IgD-negative memory B cell (primary cell): Measurements from ENCODE around the gene NCF4. TPM values are rescaled to one million over a fixed set of nuclear protein-coding genes. Genes with fewer than 3 reads are reported as not detected.

ENCODE experiments used
- H3K27ac Mint-ChIP-seq, 3 donors: one replicate each; pipeline ENCODE4 v1.8.0; 2020 to 2022; ENCODE audit warnings: mild to moderate bottlenecking in 3 of 3, mixed read lengths in 3 of 3, moderate library complexity in 1 of 3
- H3K27me3 Mint-ChIP-seq: one replicate; pipeline ENCODE4 v1.8.0; 2021; ENCODE audit warnings: mixed read lengths
- H3K36me3 Mint-ChIP-seq: one replicate; pipeline ENCODE4 v1.8.0; 2020; ENCODE audit warnings: mild to moderate bottlenecking, mixed read lengths
- H3K4me1 Mint-ChIP-seq, 3 donors: one replicate each; pipeline ENCODE4 v1.8.0; 2020 to 2022; ENCODE audit warnings: mixed read lengths in 3 of 3, mild to moderate bottlenecking in 1 of 3
- H3K4me3 Mint-ChIP-seq, 4 donors: one replicate each; pipeline ENCODE4 v1.8.0; 2020 to 2022; ENCODE audit warnings: mild to moderate bottlenecking in 4 of 4, mixed read lengths in 4 of 4, moderate library complexity in 3 of 4
- H3K9me3 Mint-ChIP-seq, 3 donors: one replicate each; pipeline ENCODE4 v1.8.0; 2020 to 2021; ENCODE audit warnings: mixed read lengths in 3 of 3, mild to moderate bottlenecking in 1 of 3
- polyA plus RNA-seq: library from polyadenylated mRNA; unstranded; fragments of 300-500 nt; fragmentation: Illumina TruSeq; gene quantifications from one replicate; pipeline ENCODE4 v1.2.3, GENCODE V29; 2021

Gene NCF4
- polyA plus RNA-seq, 1 donor from 2014 or later = 121 TPM

DNA sequence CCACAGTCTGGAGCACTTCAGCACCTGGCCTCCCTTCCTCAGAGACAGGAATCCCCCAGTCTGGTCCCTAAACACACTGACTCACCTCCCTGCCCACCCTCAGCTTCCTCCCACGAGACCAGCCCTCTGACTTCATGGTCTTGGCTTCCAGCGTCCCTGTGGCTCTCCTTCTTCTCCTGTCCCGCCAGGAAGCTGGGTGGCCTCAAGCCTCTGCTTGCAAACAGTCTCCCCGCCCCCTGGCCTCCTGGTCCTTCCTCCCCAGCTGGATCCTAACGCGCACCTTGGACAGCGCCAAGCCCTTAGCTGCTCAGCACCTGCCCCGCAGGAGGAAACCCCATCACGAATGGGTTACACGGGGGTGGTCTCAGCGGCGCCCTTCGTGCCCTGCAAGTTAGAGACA, 4.5 kb downstream of the NCF4 start:
- no peaks in the 10 kb centered on the region for H3K9me3 Mint-ChIP-seq
- peak overlapping the region in 1 of 4 donors; percentile 65 for H3K4me3 Mint-ChIP-seq
- H3K27me3 Mint-ChIP-seq = no peaks in the 10 kb centered on the region
- no peak overlapping the region for H3K27ac Mint-ChIP-seq
- H3K4me1 Mint-ChIP-seq = peaks cover 22 to 33% (median 24%) of the 10 kb centered on the region in 3 donors
- peaks cover 5% of the 10 kb centered on the region for H3K36me3 Mint-ChIP-seq

DNA sequence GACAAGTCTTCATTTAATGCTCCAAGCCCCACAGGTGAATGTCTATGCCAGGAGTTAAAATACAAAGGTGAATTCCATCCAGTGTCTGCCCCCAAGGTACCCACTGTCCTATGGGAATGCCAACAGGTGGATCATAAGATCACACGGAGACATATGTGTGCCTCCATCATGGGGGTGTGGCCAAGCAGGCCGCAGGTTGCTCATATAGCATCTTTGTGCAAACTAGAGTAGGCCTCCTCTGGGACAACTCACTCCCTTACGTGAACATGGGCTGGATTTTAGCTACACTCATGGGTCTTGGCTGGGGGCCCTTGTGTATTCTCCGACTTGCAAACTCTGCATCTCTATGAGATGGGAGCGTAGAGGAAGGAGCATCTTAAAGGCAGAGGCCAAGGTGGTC, 6.9 kb downstream of the NCF4 start:
- Mint-ChIP-seq H3K27me3 (no peaks in the 10 kb centered on the region), H3K27ac (no peak overlapping the region), H3K36me3 (peaks cover 5% of the 10 kb centered on the region), H3K4me3 (no peak overlapping the region), H3K9me3 (no peaks in the 10 kb centered on the region), H3K4me1 (peaks cover 7 to 12% (median 8%) of the 10 kb centered on the region in 3 donors)

DNA sequence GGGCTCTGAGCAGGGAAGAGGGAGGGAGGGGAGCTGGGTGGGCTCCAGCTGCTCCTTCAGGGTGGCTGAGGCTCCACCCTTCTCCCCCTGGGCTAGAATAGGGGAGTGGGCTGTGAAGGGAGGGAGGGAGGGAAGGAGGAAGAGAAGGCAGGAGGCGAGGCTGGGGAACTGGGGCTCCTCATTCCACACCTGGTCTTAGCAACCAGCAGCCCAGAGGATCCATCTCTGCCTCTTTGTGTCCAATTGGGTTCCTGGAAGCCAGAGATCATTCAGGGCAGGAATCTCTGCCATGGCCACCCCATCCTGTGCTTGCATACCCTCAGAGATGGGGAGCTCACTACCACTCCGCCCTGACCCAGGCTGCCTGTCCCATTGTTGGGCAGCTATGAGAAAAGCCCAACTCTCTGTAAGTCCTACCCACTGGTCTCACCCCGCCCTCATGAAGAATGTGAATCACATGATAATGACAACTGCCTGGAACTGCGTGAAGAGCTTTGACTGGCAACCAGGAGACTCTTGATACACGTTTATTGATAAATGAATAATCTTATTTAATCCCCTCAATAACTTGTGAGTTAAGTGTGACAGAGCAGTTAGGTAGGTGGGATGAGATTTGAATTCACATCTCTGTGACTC, 7.9 kb downstream of the NCF4 start:
- Mint-ChIP-seq H3K36me3 (peaks cover 5% of the 10 kb centered on the region), H3K4me1 (peaks cover 5 to 7% (median 6%) of the 10 kb centered on the region in 3 donors), H3K27ac (no peak overlapping the region), H3K4me3 (no peak overlapping the region), H3K27me3 (no peaks in the 10 kb centered on the region), H3K9me3 (no peaks in the 10 kb centered on the region)

DNA sequence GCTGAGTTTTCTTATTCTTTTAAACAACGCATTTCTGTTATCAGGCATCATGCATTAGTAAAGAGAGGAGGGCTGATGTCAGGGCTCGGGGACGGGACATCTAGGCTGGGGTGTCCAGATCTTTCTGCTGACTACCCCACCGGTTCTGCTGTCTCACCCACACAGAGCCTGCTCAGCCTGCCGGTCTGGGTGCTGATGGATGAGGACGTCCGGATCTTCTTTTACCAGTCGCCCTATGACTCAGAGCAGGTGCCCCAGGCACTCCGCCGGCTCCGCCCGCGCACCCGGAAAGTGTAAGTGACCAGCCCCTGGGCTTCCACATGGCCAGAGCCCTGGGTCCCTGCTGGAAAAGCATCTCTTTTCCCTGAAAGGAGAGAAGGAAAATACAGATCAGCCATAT, 9.4 kb downstream of the NCF4 start:
- Mint-ChIP-seq H3K4me1 (peaks cover 5 to 9% (median 6%) of the 10 kb centered on the region in 3 donors), H3K36me3 (no peaks in the 10 kb centered on the region), H3K27ac (no peak overlapping the region), H3K4me3 (no peak overlapping the region), H3K9me3 (no peaks in the 10 kb centered on the region), H3K27me3 (no peaks in the 10 kb centered on the region)

DNA sequence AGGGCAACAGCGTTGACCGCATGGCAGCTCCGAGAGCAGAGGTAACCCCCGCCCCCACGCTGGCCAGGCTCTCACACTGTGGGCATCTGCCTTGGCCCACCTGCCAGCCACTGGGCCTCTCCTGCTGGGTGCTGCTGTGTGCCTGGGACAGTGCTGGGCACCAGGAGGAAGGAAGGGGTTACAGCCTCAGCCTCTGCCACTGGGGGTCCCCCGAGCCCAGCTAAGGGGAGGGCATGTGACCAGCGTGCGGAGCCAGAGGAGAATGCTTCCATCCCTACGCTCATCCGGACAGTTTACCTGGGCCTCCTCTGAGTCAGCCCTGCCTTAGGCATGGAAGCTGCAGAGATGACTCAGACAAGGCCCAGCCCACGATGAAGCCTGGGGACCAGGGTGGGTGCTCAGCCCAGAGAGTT, 10.9 kb downstream of the NCF4 start:
- Mint-ChIP-seq H3K9me3 (no peaks in the 10 kb centered on the region), H3K4me3 (no peak overlapping the region), H3K27ac (no peak overlapping the region), H3K36me3 (no peaks in the 10 kb centered on the region), H3K4me1 (peaks cover 5 to 9% (median 6%) of the 10 kb centered on the region in 3 donors), H3K27me3 (no peaks in the 10 kb centered on the region)

DNA sequence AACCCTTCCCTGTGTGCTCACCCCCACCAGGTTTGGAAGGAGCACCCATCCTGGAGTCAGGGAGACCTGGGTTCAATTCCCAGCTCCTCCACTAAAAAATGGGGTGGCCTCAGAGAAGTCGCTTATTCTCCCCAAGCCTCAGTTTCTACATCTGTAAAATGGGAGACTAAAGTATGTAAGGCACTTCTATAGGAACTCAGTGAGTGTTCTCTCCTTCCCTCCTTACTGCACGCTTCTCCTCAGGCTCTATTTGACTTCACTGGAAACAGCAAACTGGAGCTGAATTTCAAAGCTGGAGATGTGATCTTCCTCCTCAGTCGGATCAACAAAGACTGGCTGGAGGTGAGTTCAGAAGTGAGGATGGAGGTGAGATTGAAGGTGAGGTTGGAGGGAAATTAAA, 11.3 kb downstream of the NCF4 start:
- H3K27ac Mint-ChIP-seq = peak overlapping the region in 1 of 3 donors; percentile 82
- H3K36me3 Mint-ChIP-seq = peaks cover under 1% of the 10 kb centered on the region
- no peak overlapping the region for H3K4me3 Mint-ChIP-seq
- H3K27me3 Mint-ChIP-seq = no peaks in the 10 kb centered on the region
- no peaks in the 10 kb centered on the region for H3K9me3 Mint-ChIP-seq
- H3K4me1 Mint-ChIP-seq = peaks cover 5 to 9% (median 6%) of the 10 kb centered on the region in 3 donors

DNA sequence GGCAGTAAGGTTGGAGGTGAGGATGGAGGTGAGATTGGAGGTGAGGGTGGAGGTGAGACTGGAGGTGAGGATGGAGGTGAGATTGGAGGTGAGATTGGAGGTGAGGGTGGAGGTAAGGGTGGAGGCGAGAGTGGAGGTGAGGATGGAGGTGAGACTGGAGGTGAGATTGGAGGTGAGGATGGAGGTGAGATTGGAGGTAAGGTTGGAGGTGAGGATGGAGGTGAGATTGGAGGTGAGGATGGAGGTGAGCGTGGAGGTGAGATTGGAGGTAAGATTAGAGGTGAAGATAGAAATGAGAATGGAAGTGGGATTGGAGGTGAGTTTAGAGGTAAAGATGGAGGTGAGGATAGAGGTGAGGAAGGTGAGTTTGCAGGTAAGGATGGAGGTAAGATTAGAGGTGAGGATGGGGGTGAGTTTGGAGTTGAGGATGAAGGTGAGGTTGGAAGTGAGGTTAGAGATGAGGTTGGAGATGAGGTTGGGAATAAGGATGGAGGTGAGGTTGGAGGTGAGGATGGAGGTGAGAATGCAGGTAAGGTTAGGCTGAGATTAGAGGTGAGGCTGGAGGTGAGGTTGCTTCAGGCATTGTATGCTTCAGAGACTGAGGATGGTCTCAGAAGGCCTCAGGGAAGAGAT, 12.2 kb downstream of the NCF4 start:
- H3K36me3 Mint-ChIP-seq = peaks cover 9% of the 10 kb centered on the region
- no peaks in the 10 kb centered on the region for H3K27me3 Mint-ChIP-seq
- peaks cover 5 to 9% (median 6%) of the 10 kb centered on the region in 3 donors for H3K4me1 Mint-ChIP-seq
- no peak overlapping the region for H3K4me3 Mint-ChIP-seq
- no peaks in the 10 kb centered on the region for H3K9me3 Mint-ChIP-seq
- peak overlapping the region in 1 of 3 donors; percentile 80 for H3K27ac Mint-ChIP-seq

DNA sequence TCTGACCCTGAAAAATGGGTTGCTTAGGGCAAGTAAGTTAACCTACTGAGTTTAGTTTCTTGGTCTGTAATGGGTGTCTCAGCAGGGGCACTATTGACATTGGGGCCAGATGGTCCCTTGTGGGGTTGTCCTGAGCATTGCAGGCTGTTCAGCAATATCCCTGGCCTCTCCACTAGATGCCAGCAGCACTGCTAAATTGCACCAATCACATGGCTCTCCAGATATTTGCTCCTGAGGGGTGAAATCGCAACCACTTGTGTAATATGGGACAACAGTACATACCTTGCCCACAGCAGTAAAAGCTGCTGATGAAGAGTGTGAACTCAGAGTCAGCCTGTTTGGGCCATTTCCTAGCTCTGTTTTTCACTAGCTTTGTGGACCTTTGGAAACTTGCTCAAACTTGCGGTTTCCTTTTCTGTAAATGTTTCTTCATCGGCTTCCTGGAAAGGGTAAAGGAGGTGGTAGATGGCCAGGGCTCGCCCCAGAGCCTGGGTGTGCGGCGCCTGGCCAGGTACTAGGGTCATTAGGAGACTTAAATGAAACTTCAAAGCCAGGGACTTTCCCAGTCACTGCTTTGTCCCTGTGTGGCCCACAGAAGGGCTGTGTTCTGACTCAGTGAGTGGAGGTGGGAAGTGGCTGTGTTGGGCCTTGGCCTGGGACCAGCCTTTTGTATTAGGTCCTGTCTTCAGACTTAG, 13.0 kb downstream of the NCF4 start:
- Mint-ChIP-seq H3K4me3 (no peak overlapping the region), H3K27ac (peak overlapping the region in 2 of 3 donors; percentile 35 to 80), H3K9me3 (no peaks in the 10 kb centered on the region), H3K27me3 (no peaks in the 10 kb centered on the region), H3K36me3 (peaks cover 13% of the 10 kb centered on the region), H3K4me1 (peaks cover 5 to 9% (median 6%) of the 10 kb centered on the region in 3 donors)

DNA sequence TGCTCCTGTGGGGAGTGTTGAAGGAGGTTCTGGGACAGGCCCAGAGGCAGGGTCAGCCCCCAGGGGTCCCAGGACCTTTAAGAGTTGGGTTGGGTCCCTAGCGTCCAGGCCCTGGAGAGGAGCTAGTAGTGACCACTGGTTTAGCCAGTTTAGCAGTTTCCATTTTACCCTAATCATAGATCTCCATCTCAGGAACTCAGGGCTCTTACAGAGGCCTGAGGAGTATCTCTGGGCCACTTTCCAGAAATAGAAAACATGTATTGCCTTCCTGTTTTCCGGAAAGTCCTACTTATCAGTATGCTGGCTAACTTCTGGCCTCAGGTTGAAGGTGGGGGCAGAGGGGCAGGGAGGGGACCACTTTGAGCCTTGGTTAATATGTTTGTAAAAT, 13.5 kb downstream of the NCF4 start:
- Mint-ChIP-seq H3K36me3 (peaks cover 13% of the 10 kb centered on the region), H3K4me3 (no peak overlapping the region), H3K27me3 (no peaks in the 10 kb centered on the region), H3K27ac (peak overlapping the region in 2 of 3 donors; percentile 35 to 80), H3K4me1 (peaks cover 6 to 9% (median 7%) of the 10 kb centered on the region in 3 donors), H3K9me3 (peaks cover 0 to 3% (median 0%) of the 10 kb centered on the region in 3 donors)

DNA sequence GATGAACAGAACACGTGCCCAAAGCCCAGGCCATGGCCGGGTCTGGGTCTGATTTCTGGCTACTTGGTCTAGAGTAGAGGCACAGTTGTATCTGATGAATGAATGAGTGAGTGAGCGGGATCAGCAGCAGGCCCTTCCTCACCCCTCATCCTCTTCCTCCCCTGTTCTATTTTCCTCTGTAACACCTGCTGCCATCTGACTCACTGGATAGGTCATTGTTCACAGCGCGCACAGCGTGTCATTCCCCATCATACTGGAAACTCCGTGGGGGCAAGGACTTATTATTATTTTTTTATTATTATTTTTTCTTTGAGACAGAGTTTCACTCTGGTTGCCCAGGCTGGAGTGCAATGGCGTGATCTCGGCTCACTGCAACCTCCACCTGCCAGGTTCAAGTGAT, 13.9 kb downstream of the NCF4 start:
- no peak overlapping the region for H3K4me3 Mint-ChIP-seq
- H3K4me1 Mint-ChIP-seq = peaks cover 6 to 9% (median 7%) of the 10 kb centered on the region in 3 donors
- no peaks in the 10 kb centered on the region for H3K27me3 Mint-ChIP-seq
- H3K9me3 Mint-ChIP-seq = peaks cover 0 to 7% (median 0%) of the 10 kb centered on the region in 3 donors
- peaks cover 13% of the 10 kb centered on the region for H3K36me3 Mint-ChIP-seq
- H3K27ac Mint-ChIP-seq = peak overlapping the region in 1 of 3 donors; percentile 23

DNA sequence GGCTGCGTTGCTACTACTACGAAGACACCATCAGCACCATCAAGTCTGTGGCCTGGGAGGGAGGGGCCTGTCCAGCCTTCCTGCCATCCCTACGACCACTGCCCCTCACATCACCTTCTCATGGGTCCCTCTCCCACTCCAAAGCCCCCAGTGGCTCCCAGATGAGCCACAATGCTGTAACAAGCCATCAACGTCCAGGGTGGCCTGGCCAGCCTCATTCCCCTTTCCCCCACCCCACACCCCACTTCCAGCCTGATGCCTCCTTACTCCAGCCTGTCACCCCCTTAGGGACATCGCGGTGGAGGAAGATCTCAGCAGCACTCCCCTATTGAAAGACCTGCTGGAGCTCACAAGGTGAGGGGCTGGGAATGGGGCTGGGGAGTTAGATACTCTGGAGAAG, 14.9 kb downstream of the NCF4 start:
- H3K4me3 Mint-ChIP-seq = no peak overlapping the region

DNA sequence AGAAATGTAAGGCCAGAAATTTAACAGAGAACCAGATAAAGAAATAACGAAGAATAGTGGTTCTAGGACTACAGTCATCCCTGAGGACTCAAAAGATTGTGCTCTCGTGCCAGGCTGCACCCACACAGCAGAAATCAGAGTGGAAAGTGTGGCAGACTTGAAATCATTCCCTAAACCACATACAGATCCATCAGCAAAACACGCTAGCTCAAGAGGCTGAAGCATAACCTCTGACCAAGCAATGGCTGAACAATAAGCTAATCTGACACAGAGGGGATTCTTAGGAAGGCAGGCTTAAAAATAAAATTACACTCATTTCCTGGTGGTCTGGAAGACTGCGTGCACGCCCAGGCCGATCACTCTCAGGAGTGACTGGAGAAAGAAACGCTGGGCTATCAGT, 19.0 kb downstream of the NCF4 start:
- peaks cover 0 to 6% (median 4%) of the 10 kb centered on the region in 3 donors for H3K4me1 Mint-ChIP-seq
- peaks cover 3% of the 10 kb centered on the region for H3K27me3 Mint-ChIP-seq
- peak overlapping the region in 1 of 4 donors; percentile 71 for H3K4me3 Mint-ChIP-seq
- H3K27ac Mint-ChIP-seq = no peak overlapping the region
- peaks cover 8 to 38% (median 15%) of the 10 kb centered on the region in 3 donors for H3K9me3 Mint-ChIP-seq
- peaks cover 13% of the 10 kb centered on the region for H3K36me3 Mint-ChIP-seq

More for the DNA sequence above, 14.9 kb downstream of the NCF4 start:
- Mint-ChIP-seq H3K27me3 (no peaks in the 10 kb centered on the region), H3K27ac (no peak overlapping the region), H3K36me3 (peaks cover 13% of the 10 kb centered on the region), H3K9me3 (peaks cover 0 to 15% (median 4%) of the 10 kb centered on the region in 3 donors), H3K4me1 (peaks cover 6 to 9% (median 7%) of the 10 kb centered on the region in 3 donors)

DNA sequence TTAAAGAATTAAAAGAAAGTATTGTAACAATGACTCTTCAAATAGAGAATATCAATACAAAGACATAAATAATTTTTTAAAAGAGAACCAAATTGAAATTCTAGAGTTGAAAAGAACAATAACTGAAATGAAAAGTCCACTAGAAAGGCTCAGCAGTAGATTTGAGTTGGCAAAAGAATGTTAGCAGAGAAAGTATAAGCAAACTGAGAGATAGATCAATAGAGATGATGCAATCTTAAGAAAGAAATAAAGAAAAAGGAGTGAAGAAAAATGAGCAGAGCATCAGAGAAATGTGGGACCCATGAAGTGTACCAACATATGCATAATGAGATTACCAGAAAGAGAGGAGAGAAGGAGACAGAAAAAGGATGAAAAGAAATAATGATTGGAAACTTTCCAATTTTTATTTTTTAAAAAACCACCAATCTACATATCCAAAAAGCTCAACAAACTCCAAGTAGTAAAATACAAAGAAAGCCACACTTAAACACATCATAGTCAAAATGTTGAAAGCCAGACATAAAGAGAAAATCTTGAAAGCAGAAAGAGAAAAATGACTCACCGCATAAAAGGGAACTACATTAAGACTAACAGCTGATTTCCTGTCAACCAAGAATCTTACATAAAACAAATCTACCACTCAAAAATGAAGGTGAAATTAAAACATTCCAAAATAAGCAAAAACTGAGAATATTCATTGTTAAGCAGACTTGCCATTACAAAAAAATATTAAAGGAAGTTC, 20.9 kb downstream of the NCF4 start:
- Mint-ChIP-seq H3K9me3 (peaks cover 8 to 38% (median 15%) of the 10 kb centered on the region in 3 donors), H3K36me3 (peaks cover 13% of the 10 kb centered on the region), H3K4me3 (peak overlapping the region in 1 of 4 donors; percentile 76), H3K27ac (no peak overlapping the region), H3K27me3 (peaks cover 7% of the 10 kb centered on the region), H3K4me1 (peaks cover 0 to 6% (median 4%) of the 10 kb centered on the region in 3 donors)

DNA sequence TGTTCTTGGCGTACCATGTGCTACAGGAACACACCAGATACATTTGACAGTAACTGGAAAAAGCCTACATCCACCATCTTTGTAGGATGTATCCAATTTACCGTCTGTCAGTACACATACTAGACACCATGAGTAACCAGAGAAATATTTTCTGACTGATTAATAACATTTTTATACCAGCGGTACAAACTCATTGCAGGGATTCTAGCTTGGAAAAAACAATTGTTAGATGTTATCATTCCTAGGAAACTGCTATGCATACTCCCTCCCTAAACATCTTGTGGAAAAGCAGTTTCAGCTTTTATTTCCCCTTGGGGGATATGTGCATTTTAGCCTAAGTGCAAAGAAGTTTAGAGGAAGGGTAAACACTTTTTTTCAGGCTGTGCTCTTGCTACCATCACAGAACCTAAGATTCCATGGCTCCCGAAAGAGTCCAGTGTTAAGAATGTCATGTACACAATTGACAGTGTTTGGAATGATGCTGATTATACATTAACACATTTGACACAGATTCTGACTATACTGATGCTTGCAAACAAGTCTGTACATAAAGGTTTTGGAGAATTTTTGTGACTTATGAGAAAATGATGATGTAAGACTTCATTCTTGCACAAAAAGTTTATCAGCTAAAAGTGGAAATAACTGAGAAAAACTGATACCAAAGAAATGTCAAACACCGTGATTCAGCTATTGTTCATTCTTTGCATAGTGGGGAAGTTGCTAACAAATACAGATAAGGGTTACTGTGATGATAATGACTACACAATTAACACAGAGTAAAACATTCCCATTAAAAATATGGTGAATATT, 23.7 kb downstream of the NCF4 start:
- Mint-ChIP-seq H3K4me3 (no peak overlapping the region), H3K9me3 (peaks cover 8 to 32% (median 15%) of the 10 kb centered on the region in 3 donors), H3K27ac (no peak overlapping the region), H3K27me3 (peaks cover 9% of the 10 kb centered on the region), H3K4me1 (peaks cover 0 to 4% (median 3%) of the 10 kb centered on the region in 3 donors), H3K36me3 (no peaks in the 10 kb centered on the region)
